SJSA1 (cell line): Measurements from ENCODE around the gene TMED5. TPM values are rescaled to one million over a fixed set of nuclear protein-coding genes. Genes with fewer than 3 reads are reported as not detected.
"Not testable (repeated sequence)": the region's sequence is repeated elsewhere in the genome, so short reads cannot be mapped to it uniquely, and the experiment has no call there.

Source experiments
- DNase-seq, 2 experiments: peaks; one replicate each; pipeline ENCODE4 v3.0.0-alpha.2; 2015 to 2020; ENCODE audit warnings: low spot score in 2 of 2, low read depth in 1 of 2
- H3K27ac ChIP-seq: fragments of 250-450 bp; sonication (Bioruptor Pico); 2 replicates; pipeline ENCODE4 v1.5.1; 2020; ENCODE audit warnings: mild to moderate bottlenecking, moderate library complexity
- H3K27me3 ChIP-seq: fragments of 250-450 bp; sonication (Bioruptor Pico); replicated peaks from 2 replicates; pipeline ENCODE4 v1.5.1; 2020; ENCODE audit warnings: mild to moderate bottlenecking, moderate library complexity
- H3K36me3 ChIP-seq: fragments of 250-450 bp; sonication (Bioruptor Pico); 2 replicates; pipeline ENCODE4 v1.5.1; 2020; ENCODE audit warnings: mild to moderate bottlenecking
- H3K4me1 ChIP-seq: fragments of 250-450 bp; sonication (Bioruptor Pico); replicated peaks from 2 replicates; pipeline ENCODE4 v1.6.1; 2021; ENCODE audit warnings: mild to moderate bottlenecking
- H3K4me3 ChIP-seq: fragments of 250-450 bp; sonication (Bioruptor Pico); 2 replicates; pipeline ENCODE4 v1.5.1; 2020; ENCODE audit warnings: mild to moderate bottlenecking
- H3K9me3 ChIP-seq: fragments of 250-450 bp; sonication (Bioruptor Pico); replicated peaks from 2 replicates; pipeline ENCODE4 v1.5.1; 2020; ENCODE audit warnings: mild to moderate bottlenecking
- total RNA-seq: library from RNA; depleted of rRNA; stranded (reverse); fragments of >200 nt; shearing (Covaris generic); gene quantifications from 2 replicates; pipeline ENCODE4 v1.2.3, GENCODE V29; 2014; rRNA removed

The TMED5 gene
- 73.0 and 84.3 TPM in 2 replicates for total RNA-seq

DNA sequence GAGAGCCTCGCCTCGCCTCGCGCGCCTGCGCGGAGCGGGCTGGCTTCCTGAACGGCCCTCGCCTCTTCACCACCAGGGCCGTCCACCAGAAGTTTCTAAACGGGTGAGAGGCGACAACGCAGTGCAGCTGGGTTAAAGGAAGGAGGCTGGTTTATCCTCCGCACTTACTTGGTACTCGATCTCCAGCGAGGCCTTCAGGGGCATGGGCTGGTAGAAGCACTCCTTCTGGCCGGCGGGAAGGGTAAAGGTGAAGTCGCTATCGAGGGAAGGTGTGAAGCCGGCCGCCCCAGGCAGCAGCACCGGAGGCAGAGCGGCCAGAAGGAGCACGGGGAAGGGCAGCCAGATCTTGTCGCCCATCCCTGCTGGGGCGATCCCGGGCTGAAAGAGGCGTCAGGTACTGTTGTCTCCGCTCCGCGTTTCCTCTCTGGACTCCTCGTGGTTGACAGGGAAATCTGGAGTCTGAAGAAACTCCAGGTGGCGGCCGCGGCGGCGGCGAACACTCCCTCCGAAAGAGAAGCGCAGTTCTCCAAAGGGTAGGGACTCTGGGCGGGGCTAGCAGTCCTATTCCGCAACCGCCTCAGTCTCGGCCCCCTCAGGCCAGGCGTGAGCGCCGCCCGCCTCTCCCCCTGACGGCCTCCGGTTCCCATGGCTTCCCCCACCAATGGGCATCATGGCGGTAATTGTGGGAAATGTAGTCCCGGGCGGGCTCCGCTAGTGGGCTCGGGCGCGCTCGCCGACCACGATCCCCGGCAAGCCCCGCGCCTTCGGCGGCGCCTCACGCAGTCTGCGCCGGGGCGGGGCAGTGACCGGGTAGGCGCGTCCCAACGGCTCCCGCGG is at the start of gene TMED5:
TSS of gene TMED5 (minus strand) at position 528 of the 837 bp plus-strand sequence. CDS start at position 357, 171 bp downstream.
- Histone ChIP-seq H3K9me3 (no peaks in the 10 kb centered on the region), H3K27me3 (no peaks in the 10 kb centered on the region), H3K27ac (peak within 1 kb of the TSS; percentile 95), H3K4me3 (peak within 1 kb of the TSS; percentile 70), H3K4me1 (peaks cover 18% of the 10 kb centered on the region), H3K36me3 (peaks cover 15% of the 10 kb centered on the region)
- peak; percentile 98 to 99 for DNase-seq

GRCh38 chr1:93223023-93223675 is 42.9 kb upstream of the TMED5 start:
- DNase-seq = no peak
- Histone ChIP-seq H3K27me3 (no peaks in the 10 kb centered on the region), H3K27ac (no peak overlapping the region), H3K9me3 (no peaks in the 10 kb centered on the region), H3K36me3 (peaks cover 66% of the 10 kb centered on the region), H3K4me3 (no peak overlapping the region), H3K4me1 (no peaks in the 10 kb centered on the region)

GRCh38 chr1:93221913-93222312 is 41.7 kb upstream of the TMED5 start:
- peaks cover 67% of the 10 kb centered on the region for H3K36me3 ChIP-seq
- H3K4me1 ChIP-seq = no peaks in the 10 kb centered on the region
- H3K9me3 ChIP-seq = no peaks in the 10 kb centered on the region
- no peak for DNase-seq
- H3K27me3 ChIP-seq = no peaks in the 10 kb centered on the region
- no peak overlapping the region for H3K27ac ChIP-seq
- no peak overlapping the region for H3K4me3 ChIP-seq

- H3K27me3 ChIP-seq, H3K9me3 ChIP-seq, H3K4me3 ChIP-seq, DNase-seq, H3K4me1 ChIP-seq, H3K27ac ChIP-seq: not testable (repeated sequence)
- H3K36me3 ChIP-seq = peaks cover 66% of the 10 kb centered on the region
Observed at GRCh38 chr1:93220716-93221115, 40.5 kb upstream of the TMED5 start.

GRCh38 chr1:93219443-93219842 is 39.2 kb upstream of the TMED5 start:
- H3K36me3 ChIP-seq = peaks cover 61% of the 10 kb centered on the region
- no peaks in the 10 kb centered on the region for H3K4me1 ChIP-seq
- no peak overlapping the region for H3K4me3 ChIP-seq
- H3K9me3 ChIP-seq = no peaks in the 10 kb centered on the region
- H3K27ac ChIP-seq = no peak overlapping the region
- H3K27me3 ChIP-seq = no peaks in the 10 kb centered on the region
- DNase-seq = no peak

DNA sequence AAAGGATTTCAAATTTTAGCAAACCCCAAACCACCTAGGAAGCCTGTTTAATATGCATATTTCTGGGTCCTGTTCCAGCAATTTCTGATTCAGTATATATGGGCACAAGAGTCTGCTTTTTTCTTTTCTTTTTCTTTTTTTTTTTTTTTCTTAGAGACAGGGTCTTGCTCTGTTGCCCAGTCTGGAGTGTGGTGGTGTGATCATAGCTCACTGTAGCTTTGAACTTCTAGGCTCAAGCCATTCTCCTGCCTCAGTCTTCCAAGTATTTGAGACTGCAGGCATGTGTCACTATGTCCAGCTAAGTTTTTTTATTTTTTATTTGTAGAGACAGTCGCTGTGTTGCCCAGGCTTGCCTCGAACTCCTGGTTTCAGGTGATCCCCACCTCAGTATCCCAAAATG is 35.1 kb upstream of the TMED5 start:
- Histone ChIP-seq H3K27ac (no peak overlapping the region), H3K4me1 (no peaks in the 10 kb centered on the region), H3K27me3 (no peaks in the 10 kb centered on the region), H3K9me3 (no peaks in the 10 kb centered on the region), H3K4me3 (no peak overlapping the region), H3K36me3 (peaks cover 42% of the 10 kb centered on the region)
- no peak for DNase-seq

DNA sequence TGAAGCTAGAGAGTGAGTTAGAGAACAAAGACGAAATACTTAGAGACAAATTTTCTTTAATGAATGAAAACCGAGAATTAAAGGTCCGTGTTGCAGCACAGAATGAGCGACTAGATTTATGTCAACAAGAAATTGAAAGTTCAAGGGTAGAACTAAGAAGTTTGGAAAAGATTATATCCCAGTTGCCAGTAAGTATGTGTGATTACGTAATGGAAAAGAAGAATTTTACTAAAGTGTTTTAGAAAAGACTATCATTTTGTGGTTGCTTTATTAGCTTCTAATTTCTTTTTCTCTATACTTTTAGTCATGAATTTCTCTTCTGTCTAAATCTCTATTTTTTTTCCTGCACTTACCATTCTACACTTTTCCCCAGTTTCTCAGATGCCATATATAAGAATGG is 27.0 kb upstream of the TMED5 start:
- H3K27ac ChIP-seq = no peak overlapping the region
- no peaks in the 10 kb centered on the region for H3K4me1 ChIP-seq
- peaks cover 72% of the 10 kb centered on the region for H3K36me3 ChIP-seq
- H3K9me3 ChIP-seq = no peaks in the 10 kb centered on the region
- DNase-seq = no peak
- no peak overlapping the region for H3K4me3 ChIP-seq
- no peaks in the 10 kb centered on the region for H3K27me3 ChIP-seq

GRCh38 chr1:93206567-93206954 is 26.3 kb upstream of the TMED5 start:
- no peaks in the 10 kb centered on the region for H3K27me3 ChIP-seq
- H3K4me1 ChIP-seq = no peaks in the 10 kb centered on the region
- no peak for DNase-seq
- no peaks in the 10 kb centered on the region for H3K9me3 ChIP-seq
- no peak overlapping the region for H3K4me3 ChIP-seq
- H3K27ac ChIP-seq = no peak overlapping the region
- H3K36me3 ChIP-seq = peaks cover 78% of the 10 kb centered on the region

- Histone ChIP-seq H3K27ac (no peak overlapping the region), H3K4me1 (no peaks in the 10 kb centered on the region), H3K4me3 (no peak overlapping the region), H3K27me3 (no peaks in the 10 kb centered on the region), H3K9me3 (no peaks in the 10 kb centered on the region), H3K36me3 (peaks cover 78% of the 10 kb centered on the region)
- DNase-seq = no peak
Observed at GRCh38 chr1:93205892-93206566, 25.8 kb upstream of the TMED5 start.

GRCh38 chr1:93200714-93201113 is 20.5 kb upstream of the TMED5 start:
- Histone ChIP-seq H3K4me3 (no peak overlapping the region), H3K9me3 (no peaks in the 10 kb centered on the region), H3K27ac (no peak overlapping the region), H3K27me3 (no peaks in the 10 kb centered on the region), H3K4me1 (no peaks in the 10 kb centered on the region), H3K36me3 (peaks cover 77% of the 10 kb centered on the region)
- DNase-seq = no peak

DNA sequence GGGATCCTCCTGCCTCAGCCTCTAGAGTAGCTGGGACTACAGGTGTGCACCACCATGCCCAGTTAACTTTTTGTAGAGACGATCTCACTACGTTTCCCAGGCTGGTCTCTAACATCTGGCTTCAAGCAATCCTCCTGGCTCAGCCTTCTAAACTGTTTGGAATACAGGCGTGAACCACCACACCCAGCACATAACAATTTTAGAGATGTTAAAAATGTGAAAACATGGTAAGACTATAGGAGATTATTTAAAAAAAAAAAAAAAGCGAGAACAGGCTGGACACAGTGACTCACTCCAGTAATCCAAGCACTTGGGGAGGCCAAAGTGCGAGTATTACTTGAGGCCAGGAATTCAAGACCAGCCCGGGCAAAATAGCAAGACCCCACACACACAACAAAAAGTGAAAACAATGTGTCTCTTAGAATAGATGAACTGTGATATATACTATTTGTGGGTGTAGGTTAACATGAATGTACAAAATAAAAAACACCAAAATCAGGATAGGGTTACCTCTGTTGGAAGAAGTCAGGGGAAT is 19.9 kb upstream of the TMED5 start:
- no peaks in the 10 kb centered on the region for H3K4me1 ChIP-seq
- DNase-seq = no peak
- no peaks in the 10 kb centered on the region for H3K27me3 ChIP-seq
- no peaks in the 10 kb centered on the region for H3K9me3 ChIP-seq
- H3K27ac ChIP-seq = no peak overlapping the region
- H3K4me3 ChIP-seq = no peak overlapping the region
- peaks cover 78% of the 10 kb centered on the region for H3K36me3 ChIP-seq

- no peaks in the 10 kb centered on the region for H3K27me3 ChIP-seq
- H3K36me3 ChIP-seq = peaks cover 78% of the 10 kb centered on the region
Observed at GRCh38 chr1:93199150-93199549, 18.9 kb upstream of the TMED5 start.

DNA sequence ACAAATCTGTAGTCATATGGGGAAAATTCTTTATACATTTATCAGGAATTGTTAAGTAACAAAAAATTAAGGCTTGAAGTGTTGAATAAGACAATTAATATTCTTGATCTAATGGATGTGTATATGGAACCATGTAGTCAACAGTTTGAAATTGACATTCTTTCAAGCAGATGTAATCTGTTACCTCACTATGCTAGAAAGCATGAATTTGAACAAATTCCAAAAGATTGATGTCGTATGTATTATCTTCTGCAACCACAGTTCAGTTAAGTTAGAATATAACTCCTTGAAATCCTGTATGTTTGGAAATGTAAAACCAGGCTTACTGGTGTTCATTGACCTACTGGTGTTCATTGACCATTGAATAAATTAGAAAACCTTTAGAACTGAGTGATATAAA is 16.4 kb upstream of the TMED5 start:
- Histone ChIP-seq H3K9me3 (no peaks in the 10 kb centered on the region), H3K27me3 (no peaks in the 10 kb centered on the region), H3K27ac (no peak overlapping the region), H3K4me3 (no peak overlapping the region), H3K36me3 (peaks cover 67% of the 10 kb centered on the region), H3K4me1 (no peaks in the 10 kb centered on the region)
- DNase-seq = no peak

More at GRCh38 chr1:93199150-93199549, 18.9 kb upstream of the TMED5 start:
- Histone ChIP-seq H3K27ac (no peak overlapping the region), H3K4me3 (no peak overlapping the region), H3K9me3 (no peaks in the 10 kb centered on the region), H3K4me1 (no peaks in the 10 kb centered on the region)
- no peak for DNase-seq
